Ishikawa (cell line): ENCODE measurements around the gene OSBPL9.

Source experiments
- CEBPB ChIP-seq: IDR thresholded peaks from 2 replicates; pipeline ENCODE4 v1.6.1; 2012
- CREB1 ChIP-seq: IDR thresholded peaks from 2 replicates; pipeline ENCODE4 v1.6.1; 2012; ENCODE audit warnings: low read depth
- EGR1 ChIP-seq: IDR thresholded peaks from 2 replicates; pipeline ENCODE4 v1.6.1; 2012
- EP300 ChIP-seq: IDR thresholded peaks from 2 replicates; pipeline ENCODE4 v1.6.1; 2012; ENCODE audit warnings: borderline replicate concordance
- FOXM1 ChIP-seq: IDR thresholded peaks from 2 replicates; pipeline ENCODE4 v1.6.1; 2012; ENCODE audit warnings: low read depth, borderline replicate concordance
- NFIC ChIP-seq: IDR thresholded peaks from 2 replicates; pipeline ENCODE4 v1.6.1; 2012
- RAD21 ChIP-seq: IDR thresholded peaks from 2 replicates; pipeline ENCODE4 v1.6.1; 2012; ENCODE audit warnings: low read depth
- REST ChIP-seq: IDR thresholded peaks from 2 replicates; pipeline ENCODE4 v1.6.1; 2012; ENCODE audit warnings: low read depth, mild to moderate bottlenecking
- TAF1 ChIP-seq: IDR thresholded peaks from 2 replicates; pipeline ENCODE4 v1.6.1; 2012; ENCODE audit warnings: low read depth, mild to moderate bottlenecking
- TCF12 ChIP-seq: IDR thresholded peaks from 2 replicates; pipeline ENCODE4 v1.6.1; 2012; ENCODE audit warnings: low read depth
- TEAD4 ChIP-seq: IDR thresholded peaks from 2 replicates; pipeline ENCODE4 v1.6.1; 2012
- YY1 ChIP-seq: IDR thresholded peaks from 2 replicates; pipeline ENCODE4 v1.6.1; 2012; ENCODE audit warnings: low read depth
- ZBTB7A ChIP-seq: IDR thresholded peaks from 2 replicates; pipeline ENCODE4 v1.6.1; 2012; ENCODE audit warnings: low read depth
- TF ChIP-seq, protein P1 (sequence below): IDR thresholded peaks from 2 replicates; pipeline ENCODE4 v1.6.1; 2012
- TF ChIP-seq, protein P2 (sequence below): IDR thresholded peaks from 2 replicates; pipeline ENCODE4 v1.6.1; 2012

OSBPL9 gene

GRCh38 chr1:51673279-51673678, 56.4 kb downstream of the OSBPL9 start:
- TF ChIP-seq, protein P1, sequence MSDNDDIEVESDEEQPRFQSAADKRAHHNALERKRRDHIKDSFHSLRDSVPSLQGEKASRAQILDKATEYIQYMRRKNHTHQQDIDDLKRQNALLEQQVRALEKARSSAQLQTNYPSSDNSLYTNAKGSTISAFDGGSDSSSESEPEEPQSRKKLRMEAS: no peak
- no peak for TF ChIP-seq TEAD4
- TF ChIP-seq TCF12: no peak
- TF ChIP-seq FOXM1: no peak
- no peak for TF ChIP-seq CREB1
- TF ChIP-seq CEBPB: no peak
- TF ChIP-seq ZBTB7A: no peak
- no peak for TF ChIP-seq YY1
- TF ChIP-seq NFIC: no peak

GRCh38 chr1:51675177-51675780, 58.4 kb downstream of the OSBPL9 start:
- TF ChIP-seq NFIC (no peak), REST (no peak), EP300 (no peak), EGR1 (no peak), YY1 (no peak), RAD21 (no peak), FOXM1 (no peak), CEBPB (no peak), TCF12 (no peak), ZBTB7A (no peak), TEAD4 (no peak), TAF1 (no peak), CREB1 (no peak)
- TF ChIP-seq, protein P1: no peak
- TF ChIP-seq, protein P2, sequence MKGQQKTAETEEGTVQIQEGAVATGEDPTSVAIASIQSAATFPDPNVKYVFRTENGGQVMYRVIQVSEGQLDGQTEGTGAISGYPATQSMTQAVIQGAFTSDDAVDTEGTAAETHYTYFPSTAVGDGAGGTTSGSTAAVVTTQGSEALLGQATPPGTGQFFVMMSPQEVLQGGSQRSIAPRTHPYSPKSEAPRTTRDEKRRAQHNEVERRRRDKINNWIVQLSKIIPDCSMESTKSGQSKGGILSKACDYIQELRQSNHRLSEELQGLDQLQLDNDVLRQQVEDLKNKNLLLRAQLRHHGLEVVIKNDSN: no peak

- TF ChIP-seq EP300 (no peak), TAF1 (no peak), TEAD4 (no peak), FOXM1 (no peak), CREB1 (no peak), NFIC (no peak), YY1 (no peak), ZBTB7A (no peak), TCF12 (no peak), CEBPB (no peak), RAD21 (no peak)
- TF ChIP-seq, protein P1: no peak
- TF ChIP-seq, protein P2: no peak
Measured at GRCh38 chr1:51679435-51679834, 62.5 kb downstream of the OSBPL9 start.

GRCh38 chr1:51684776-51685175, 67.9 kb downstream of the OSBPL9 start:
- no peak for TF ChIP-seq TAF1
- TF ChIP-seq YY1: no peak
- no peak for TF ChIP-seq EGR1
- TF ChIP-seq ZBTB7A: no peak

- TF ChIP-seq, protein P2: no peak
- TF ChIP-seq TEAD4: no peak
- TF ChIP-seq EP300: no peak
- no peak for TF ChIP-seq CEBPB
- TF ChIP-seq RAD21: no peak
- TF ChIP-seq, protein P1: no peak
- TF ChIP-seq EGR1: no peak
- TF ChIP-seq YY1: no peak
- TF ChIP-seq TAF1: no peak
- TF ChIP-seq TCF12: no peak
- TF ChIP-seq CREB1: no peak
- TF ChIP-seq NFIC: no peak
- TF ChIP-seq REST: no peak
- TF ChIP-seq FOXM1: no peak
Measured at GRCh38 chr1:51686450-51686849, 69.6 kb downstream of the OSBPL9 start.
